ENCODE data around the gene KCNF1. TPM values are rescaled to one million over a fixed set of nuclear protein-coding genes. Genes with fewer than 3 reads are reported as not detected.
"Not testable (repeated sequence)": the region's sequence is repeated elsewhere in the genome, so short reads cannot be mapped to it uniquely, and the experiment has no call there.

KCNF1 gene
- total RNA-seq, 2 donors from 2014 or later: not detected

GRCh38 chr2:10947005-10947440, 35.3 kb downstream of the KCNF1 start:
- Mint-ChIP-seq H3K4me1 (no peaks in the 10 kb centered on the region), H3K4me3 (no peak overlapping the region), H3K27me3 (peaks cover 32% of the 10 kb centered on the region), H3K9me3 (no peaks in the 10 kb centered on the region), H3K27ac (no peak overlapping the region), H3K36me3 (ENCODE audit: low read depth) (no peaks in the 10 kb centered on the region)
- ATAC-seq (replicated peaks): peak; percentile 42

GRCh38 chr2:10947446-10948187, 35.9 kb downstream of the KCNF1 start:
- Mint-ChIP-seq H3K36me3 (ENCODE audit: low read depth) (no peaks in the 10 kb centered on the region), H3K4me3 (no peak overlapping the region), H3K27ac (no peak overlapping the region), H3K27me3 (peaks cover 32% of the 10 kb centered on the region), H3K9me3 (no peaks in the 10 kb centered on the region), H3K4me1 (no peaks in the 10 kb centered on the region)
- ATAC-seq (replicated peaks): no peak

- peaks cover 29% of the 10 kb centered on the region for H3K27me3 Mint-ChIP-seq
- peaks cover 2% of the 10 kb centered on the region for H3K9me3 Mint-ChIP-seq
- H3K4me3 Mint-ChIP-seq: no peak overlapping the region
- H3K36me3 Mint-ChIP-seq (ENCODE audit: low read depth): no peaks in the 10 kb centered on the region
- peaks cover 4% of the 10 kb centered on the region for H3K4me1 Mint-ChIP-seq
- H3K27ac Mint-ChIP-seq: no peak overlapping the region
- no peak for ATAC-seq (replicated peaks)
Observed at GRCh38 chr2:10948188-10948564, 36.4 kb downstream of the KCNF1 start.

- no peak for ATAC-seq (replicated peaks)
Observed at GRCh38 chr2:10948606-10949230, 37.0 kb downstream of the KCNF1 start.

GRCh38 chr2:10949835-10950234, 38.1 kb downstream of the KCNF1 start:
- H3K4me3 Mint-ChIP-seq: no peak overlapping the region
- no peak overlapping the region for H3K27ac Mint-ChIP-seq
- ATAC-seq (replicated peaks): no peak
- no peaks in the 10 kb centered on the region for H3K36me3 Mint-ChIP-seq (ENCODE audit: low read depth)
- H3K9me3 Mint-ChIP-seq: peaks cover 6% of the 10 kb centered on the region
- H3K27me3 Mint-ChIP-seq: peaks cover 28% of the 10 kb centered on the region
- H3K4me1 Mint-ChIP-seq: peaks cover 9% of the 10 kb centered on the region

More at GRCh38 chr2:10948606-10949230, 37.0 kb downstream of the KCNF1 start:
- peaks cover 6% of the 10 kb centered on the region for H3K9me3 Mint-ChIP-seq
- no peak overlapping the region for H3K4me3 Mint-ChIP-seq
- peaks cover 28% of the 10 kb centered on the region for H3K27me3 Mint-ChIP-seq
- peaks cover 9% of the 10 kb centered on the region for H3K4me1 Mint-ChIP-seq
- H3K36me3 Mint-ChIP-seq (ENCODE audit: low read depth): no peaks in the 10 kb centered on the region
- H3K27ac Mint-ChIP-seq: no peak overlapping the region

- Mint-ChIP-seq H3K36me3 (ENCODE audit: low read depth) (no peaks in the 10 kb centered on the region), H3K4me3 (no peak overlapping the region), H3K27me3 (peaks cover 22% of the 10 kb centered on the region), H3K9me3 (peaks cover 6% of the 10 kb centered on the region), H3K4me1 (peaks cover 9% of the 10 kb centered on the region), H3K27ac (no peak overlapping the region)
- ATAC-seq (replicated peaks): no peak
Observed at GRCh38 chr2:10951558-10952414, 40.1 kb downstream of the KCNF1 start.

- H3K4me1 Mint-ChIP-seq: peaks cover 9% of the 10 kb centered on the region
- H3K27me3 Mint-ChIP-seq: peaks cover 14% of the 10 kb centered on the region
- H3K36me3 Mint-ChIP-seq (ENCODE audit: low read depth): no peaks in the 10 kb centered on the region
- no peak for ATAC-seq (replicated peaks)
- peaks cover 6% of the 10 kb centered on the region for H3K9me3 Mint-ChIP-seq
- H3K27ac Mint-ChIP-seq: no peak overlapping the region
- H3K4me3 Mint-ChIP-seq: no peak overlapping the region
Observed at GRCh38 chr2:10954416-10954815, 42.7 kb downstream of the KCNF1 start.

- H3K9me3 Mint-ChIP-seq: peaks cover 6% of the 10 kb centered on the region
- ATAC-seq (replicated peaks): no peak
- H3K27me3 Mint-ChIP-seq: peaks cover 11% of the 10 kb centered on the region
- no peaks in the 10 kb centered on the region for H3K36me3 Mint-ChIP-seq (ENCODE audit: low read depth)
- no peak overlapping the region for H3K27ac Mint-ChIP-seq
- H3K4me3 Mint-ChIP-seq: no peak overlapping the region
- H3K4me1 Mint-ChIP-seq: peaks cover 9% of the 10 kb centered on the region
Observed at GRCh38 chr2:10954856-10955818, 43.4 kb downstream of the KCNF1 start.

GRCh38 chr2:10956006-10956790, 44.5 kb downstream of the KCNF1 start:
- Mint-ChIP-seq H3K27me3 (peaks cover 10% of the 10 kb centered on the region), H3K4me3 (no peak overlapping the region)

GRCh38 chr2:10957391-10957790, 45.7 kb downstream of the KCNF1 start:
- no peak overlapping the region for H3K27ac Mint-ChIP-seq
- peaks cover 10% of the 10 kb centered on the region for H3K27me3 Mint-ChIP-seq
- peaks cover 9% of the 10 kb centered on the region for H3K4me1 Mint-ChIP-seq
- no peaks in the 10 kb centered on the region for H3K36me3 Mint-ChIP-seq (ENCODE audit: low read depth)
- H3K9me3 Mint-ChIP-seq: peaks cover 6% of the 10 kb centered on the region
- ATAC-seq (replicated peaks): no peak
- H3K4me3 Mint-ChIP-seq: no peak overlapping the region

More at GRCh38 chr2:10956006-10956790, 44.5 kb downstream of the KCNF1 start:
- H3K9me3 Mint-ChIP-seq: peaks cover 6% of the 10 kb centered on the region
- no peak for ATAC-seq (replicated peaks)
- H3K27ac Mint-ChIP-seq: no peak overlapping the region
- no peaks in the 10 kb centered on the region for H3K36me3 Mint-ChIP-seq (ENCODE audit: low read depth)
- H3K4me1 Mint-ChIP-seq: peaks cover 9% of the 10 kb centered on the region

GRCh38 chr2:10958452-10958851, 46.7 kb downstream of the KCNF1 start:
- H3K36me3 Mint-ChIP-seq (ENCODE audit: low read depth); ATAC-seq (replicated peaks); H3K4me3 Mint-ChIP-seq; H3K4me1 Mint-ChIP-seq; H3K9me3 Mint-ChIP-seq; H3K27ac Mint-ChIP-seq: not testable (repeated sequence)
- peaks cover 12% of the 10 kb centered on the region for H3K27me3 Mint-ChIP-seq

GRCh38 chr2:10960606-10961489, 49.1 kb downstream of the KCNF1 start:
- Mint-ChIP-seq H3K4me3 (no peak overlapping the region), H3K27me3 (peaks cover 31% of the 10 kb centered on the region), H3K4me1 (no peaks in the 10 kb centered on the region), H3K36me3 (ENCODE audit: low read depth) (no peaks in the 10 kb centered on the region), H3K9me3 (no peaks in the 10 kb centered on the region), H3K27ac (no peak overlapping the region)
- ATAC-seq (replicated peaks): no peak

All from activated T-helper 17 cell treated with anti-CD3 and anti-CD28 coated beads, Interleukin-2, amount 50 U/mL, for 72 hours (primary cell).